NCI-H146 treated with DMSO at 0.1 percent for 48 hours (cell line): ENCODE measurements around the gene STH.
A peak's percentile ranks its signal among the peaks of the same experiment; 100 is the strongest.

Experiments
- DNase-seq: peaks from one replicate; lab custom pipeline; 2025; ENCODE audit not compliant: unreplicated experiment; lab: John Stamatoyannopoulos, UW

The STH gene

DNA sequence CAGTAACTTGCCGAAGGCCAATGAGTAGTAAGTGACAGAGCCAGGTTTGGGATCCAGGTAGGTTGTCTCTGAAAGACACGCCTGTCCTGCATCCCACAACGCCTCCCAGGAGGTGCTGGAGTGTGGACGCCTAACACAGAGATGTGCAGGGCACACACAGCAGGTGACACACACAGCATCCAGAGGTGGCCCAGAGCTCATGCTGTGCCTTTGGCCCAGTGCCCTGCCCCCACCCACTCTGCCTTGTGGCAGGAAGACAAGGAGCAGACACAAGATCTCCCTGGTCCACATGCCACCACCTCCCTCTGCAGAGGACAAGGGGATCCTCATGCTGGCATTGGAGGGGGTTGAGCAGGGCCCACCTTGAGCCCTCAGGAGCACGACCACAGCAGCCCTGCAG is 14.7 kb upstream of the STH start:
- DNase-seq: no peak

GRCh38 chr17:45985447-45985846 is 13.6 kb upstream of the STH start:
- no peak for DNase-seq

DNA sequence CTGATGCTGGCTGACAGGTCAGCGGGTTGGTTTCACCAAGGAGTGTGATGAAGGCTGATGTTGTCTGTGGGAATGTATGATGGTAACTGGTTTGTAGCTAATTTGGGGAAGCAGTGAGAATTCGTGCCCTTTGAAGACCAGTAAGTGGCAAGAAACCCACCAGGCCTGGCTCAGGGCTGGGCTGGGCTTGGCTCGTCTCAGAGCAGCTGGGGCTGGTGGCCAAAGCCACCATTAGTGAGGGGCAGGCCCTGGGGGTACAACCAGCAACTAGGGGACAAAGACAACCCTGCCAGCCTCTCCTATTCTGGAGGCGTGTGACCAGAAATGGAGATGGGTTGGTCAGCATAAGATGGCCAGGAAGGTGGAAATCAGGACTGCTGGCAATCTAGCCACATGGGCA is 13.0 kb upstream of the STH start:
- no peak for DNase-seq

- no peak for DNase-seq
Observed at GRCh38 chr17:45987706-45988105, 11.3 kb upstream of the STH start.

DNA sequence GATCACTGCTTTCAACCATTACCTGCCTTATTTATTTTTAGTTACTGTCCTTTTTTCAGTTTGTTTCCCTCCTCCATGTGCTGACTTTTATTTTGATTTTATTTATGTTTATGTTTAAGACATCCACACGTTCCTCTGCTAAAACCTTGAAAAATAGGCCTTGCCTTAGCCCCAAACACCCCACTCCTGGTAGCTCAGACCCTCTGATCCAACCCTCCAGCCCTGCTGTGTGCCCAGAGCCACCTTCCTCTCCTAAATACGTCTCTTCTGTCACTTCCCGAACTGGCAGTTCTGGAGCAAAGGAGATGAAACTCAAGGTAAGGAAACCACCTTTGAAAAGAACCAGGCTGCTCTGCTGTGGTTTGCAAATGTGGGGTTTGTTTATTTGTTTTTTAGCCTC is 9.3 kb upstream of the STH start:
- DNase-seq: no peak

DNA sequence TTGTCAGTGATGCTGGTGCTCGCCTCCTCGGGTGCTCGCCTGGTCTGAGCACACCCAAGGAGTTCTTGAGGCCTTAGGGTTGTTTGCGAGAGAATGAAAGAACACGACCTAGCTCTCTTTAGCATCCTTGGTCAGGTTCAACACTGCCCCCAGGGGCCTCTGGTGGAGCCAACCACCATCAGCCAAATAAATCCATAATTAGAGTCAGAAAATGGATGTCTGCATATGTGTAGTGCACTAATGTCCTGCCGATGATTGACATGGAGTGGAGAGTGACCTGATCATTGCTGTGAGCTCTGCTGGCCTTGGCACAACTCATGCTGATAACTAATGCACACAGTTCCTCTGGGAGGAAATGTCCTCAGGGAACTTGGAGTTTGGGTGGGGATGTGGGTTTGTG is 8.2 kb upstream of the STH start:
- DNase-seq: no peak

- no peak for DNase-seq
Observed at GRCh38 chr17:45991341-45991740, 7.7 kb upstream of the STH start.

GRCh38 chr17:45992175-45992574 is 6.9 kb upstream of the STH start:
- DNase-seq: no peak

- no peak for DNase-seq
Observed at GRCh38 chr17:45992904-45993303, 6.1 kb upstream of the STH start.

- DNase-seq: no peak
Observed at GRCh38 chr17:45993962-45994627, 5.0 kb upstream of the STH start.

- no peak for DNase-seq
Observed at GRCh38 chr17:45994987-45995386, 4.1 kb upstream of the STH start.

GRCh38 chr17:45995627-45996270 is 3.3 kb upstream of the STH start:
- no peak for DNase-seq

- no peak for DNase-seq
Observed at GRCh38 chr17:45996282-45996937, 2.6 kb upstream of the STH start.

DNA sequence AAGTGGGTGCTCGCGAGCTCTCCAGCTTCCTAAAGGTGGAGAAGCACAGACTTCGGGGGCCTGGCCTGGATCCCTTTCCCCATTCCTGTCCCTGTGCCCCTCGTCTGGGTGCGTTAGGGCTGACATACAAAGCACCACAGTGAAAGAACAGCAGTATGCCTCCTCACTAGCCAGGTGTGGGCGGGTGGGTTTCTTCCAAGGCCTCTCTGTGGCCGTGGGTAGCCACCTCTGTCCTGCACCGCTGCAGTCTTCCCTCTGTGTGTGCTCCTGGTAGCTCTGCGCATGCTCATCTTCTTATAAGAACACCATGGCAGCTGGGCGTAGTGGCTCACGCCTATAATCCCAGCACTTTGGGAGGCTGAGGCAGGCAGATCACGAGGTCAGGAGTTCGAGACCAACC is 1.9 kb upstream of the STH start:
- DNase-seq: no peak

GRCh38 chr17:45997624-45998023 is 1.4 kb upstream of the STH start:
- no peak for DNase-seq

- DNase-seq: no peak
Observed at GRCh38 chr17:45999900-46000290, 845 bp downstream of the STH start.

DNA sequence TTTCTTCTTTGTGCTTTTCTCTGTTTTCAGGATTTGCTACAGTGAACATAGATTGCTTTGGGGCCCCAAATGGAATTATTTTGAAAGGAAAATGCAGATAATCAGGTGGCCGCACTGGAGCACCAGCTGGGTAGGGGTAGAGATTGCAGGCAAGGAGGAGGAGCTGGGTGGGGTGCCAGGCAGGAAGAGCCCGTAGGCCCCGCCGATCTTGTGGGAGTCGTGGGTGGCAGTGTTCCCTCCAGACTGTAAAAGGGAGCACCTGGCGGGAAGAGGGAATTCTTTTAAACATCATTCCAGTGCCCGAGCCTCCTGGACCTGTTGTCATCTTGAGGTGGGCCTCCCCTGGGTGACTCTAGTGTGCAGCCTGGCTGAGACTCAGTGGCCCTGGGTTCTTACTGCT is 1.2 kb downstream of the STH start:
- no peak for DNase-seq

- DNase-seq: no peak
Observed at GRCh38 chr17:46000757-46001156, 1.7 kb downstream of the STH start.

- DNase-seq: no peak
Observed at GRCh38 chr17:46001390-46002310, 2.6 kb downstream of the STH start.

GRCh38 chr17:46002311-46002972 is 3.4 kb downstream of the STH start:
- peak; percentile 48 for DNase-seq

DNA sequence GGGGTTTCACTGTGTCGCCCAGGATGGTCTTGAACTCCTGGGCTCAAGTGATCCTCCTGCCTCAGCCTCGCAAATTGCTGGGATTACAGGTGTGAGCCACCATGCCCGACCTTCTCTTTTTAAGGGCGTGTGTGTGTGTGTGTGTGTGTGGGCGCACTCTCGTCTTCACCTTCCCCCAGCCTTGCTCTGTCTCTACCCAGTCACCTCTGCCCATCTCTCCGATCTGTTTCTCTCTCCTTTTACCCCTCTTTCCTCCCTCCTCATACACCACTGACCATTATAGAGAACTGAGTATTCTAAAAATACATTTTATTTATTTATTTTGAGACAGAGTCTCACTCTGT is 3.9 kb downstream of the STH start:
- no peak for DNase-seq
